Activated CD8-positive, alpha-beta memory T cell treated with anti-CD3 and anti-CD28 coated beads for 24 hours (primary cell): ENCODE data around the gene MDGA2.

Source experiments
- DNase-seq: peaks from one replicate; pipeline ENCODE4 v3.0.0-alpha.2; 2020

The MDGA2 gene

GRCh38 chr14:47471075-47471474 lies 204.3 kb downstream of the MDGA2 start:
- no peak for DNase-seq

DNA sequence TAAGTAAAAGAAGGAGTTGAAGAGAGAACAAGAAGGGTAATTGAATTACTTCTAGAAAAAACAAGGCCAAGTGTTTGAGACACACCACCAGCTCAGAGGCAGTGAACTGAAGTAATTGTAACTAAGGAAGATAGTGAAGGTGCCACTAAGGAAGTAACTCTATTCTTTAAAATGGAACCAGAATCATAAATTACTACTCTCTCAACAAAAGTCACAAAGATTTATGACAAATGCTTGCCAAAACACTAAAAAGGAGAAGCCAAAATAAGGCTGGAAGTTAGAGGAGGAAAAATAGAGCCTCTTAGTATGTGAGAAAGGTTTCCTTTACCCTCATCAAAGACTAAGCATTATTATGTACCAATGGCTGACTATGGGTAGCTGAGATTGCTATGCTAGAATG lies 208.5 kb downstream of the MDGA2 start:
- no peak for DNase-seq

GRCh38 chr14:47454025-47454424 lies 221.4 kb downstream of the MDGA2 start:
- no peak for DNase-seq

- DNase-seq = no peak
Measured at GRCh38 chr14:47447076-47447475, 228.3 kb downstream of the MDGA2 start.

GRCh38 chr14:47442211-47442610 lies 233.2 kb downstream of the MDGA2 start:
- no peak for DNase-seq

DNA sequence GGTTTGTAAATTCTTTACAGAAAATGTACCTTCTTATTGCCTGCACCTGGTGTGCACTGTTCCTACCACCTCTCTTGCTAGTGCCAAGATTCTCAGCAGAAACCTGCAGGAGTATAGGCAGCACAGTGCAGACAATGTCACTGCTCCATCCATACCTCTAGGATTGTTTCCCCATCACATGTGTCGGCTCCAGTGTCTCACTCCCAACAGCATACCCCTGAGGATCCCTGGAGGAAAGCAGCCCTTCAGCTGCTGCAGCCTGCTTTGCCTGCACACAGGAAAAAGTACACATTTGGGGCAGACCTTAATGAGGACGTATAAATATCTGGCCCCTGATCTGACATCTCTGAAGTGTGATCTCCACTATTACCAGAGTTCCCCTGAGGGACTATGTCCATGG lies 235.5 kb downstream of the MDGA2 start:
- DNase-seq = no peak

- no peak for DNase-seq
Measured at GRCh38 chr14:47438650-47439140, 236.7 kb downstream of the MDGA2 start.

DNA sequence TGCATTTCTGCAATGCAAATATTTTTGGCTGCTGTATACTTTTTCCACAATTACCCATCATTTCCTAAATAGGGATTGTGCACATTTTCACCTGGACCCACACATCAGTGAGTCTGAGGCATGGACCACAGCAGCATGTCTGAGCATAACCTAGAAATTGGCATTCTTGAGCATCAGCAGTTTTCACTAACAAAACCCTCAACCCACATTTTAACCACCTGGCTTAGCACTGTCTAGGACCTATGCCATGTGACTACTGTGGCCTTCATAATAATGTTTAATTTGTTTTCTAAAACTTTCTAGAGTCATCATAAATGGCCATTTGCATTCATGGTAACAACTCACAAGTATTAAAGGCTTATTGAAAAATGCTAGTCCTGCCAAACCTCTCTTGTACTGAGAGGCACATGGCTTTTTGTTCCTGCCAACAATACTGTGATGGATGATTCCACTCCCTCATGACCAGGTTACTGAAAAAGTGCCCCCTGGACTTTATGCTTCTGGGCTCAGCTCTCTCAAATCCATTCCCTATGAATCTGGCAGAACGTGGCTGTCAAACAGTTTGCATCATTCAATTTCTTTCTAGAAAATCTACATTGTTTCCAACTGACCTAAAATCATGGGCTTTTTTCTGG lies 240.0 kb downstream of the MDGA2 start:
- no peak for DNase-seq

GRCh38 chr14:47427629-47428028 lies 247.8 kb downstream of the MDGA2 start:
- no peak for DNase-seq

DNA sequence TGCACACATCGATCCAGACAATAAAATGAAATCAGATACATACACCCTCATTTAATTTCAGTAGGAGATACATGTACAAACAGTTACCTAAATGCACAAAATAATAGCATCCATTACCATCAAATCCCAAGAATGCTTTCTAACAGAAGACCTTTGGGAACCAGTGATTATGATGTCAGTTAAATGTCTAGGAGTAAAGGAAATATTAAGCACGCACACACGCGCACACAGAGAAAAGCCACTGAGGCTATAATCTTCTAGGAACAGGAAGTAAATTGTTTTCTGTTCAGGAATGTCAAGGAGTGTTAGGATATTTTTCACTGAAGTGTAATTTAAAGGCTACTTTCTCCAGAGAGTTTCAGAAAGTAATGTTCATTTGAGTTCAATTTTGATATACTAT lies 250.1 kb downstream of the MDGA2 start:
- DNase-seq = no peak

DNA sequence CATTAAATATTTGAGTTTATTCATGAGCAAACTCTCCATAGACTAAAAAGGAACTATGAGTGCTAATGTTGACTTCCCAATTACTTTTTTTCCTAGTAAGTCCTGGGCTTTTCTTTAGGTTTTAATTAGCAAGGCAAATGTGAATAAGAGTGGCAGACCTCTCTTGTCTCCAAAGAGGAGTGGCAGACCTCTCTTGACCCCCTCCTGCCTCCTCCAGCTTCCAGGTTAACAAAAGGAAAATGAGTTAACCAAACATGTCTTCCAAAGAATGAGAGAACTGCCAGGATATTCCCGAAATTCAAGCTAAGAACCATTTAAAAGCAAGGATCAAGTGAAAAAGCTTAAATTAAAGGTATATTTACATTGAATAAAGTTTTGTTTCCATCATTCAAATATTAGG lies 253.2 kb downstream of the MDGA2 start:
- DNase-seq = no peak

DNA sequence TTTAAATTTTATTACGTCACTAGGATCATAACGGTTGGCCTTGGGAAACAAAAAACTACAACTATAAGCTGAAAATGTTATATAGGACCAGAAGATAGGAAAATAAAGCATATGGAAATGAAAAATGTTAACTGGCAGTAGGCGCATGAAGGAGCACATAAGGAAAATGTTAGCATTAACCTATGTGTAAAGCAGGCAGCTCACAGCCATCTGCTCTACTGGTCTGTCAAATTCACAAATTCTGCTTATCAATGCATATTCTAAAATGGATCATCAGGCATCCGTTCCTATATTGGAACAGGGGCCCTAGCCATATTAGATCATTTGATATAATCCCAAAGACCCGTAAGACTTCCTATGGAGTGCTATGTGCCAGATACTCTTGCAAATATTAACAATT lies 263.9 kb downstream of the MDGA2 start:
- DNase-seq = no peak

DNA sequence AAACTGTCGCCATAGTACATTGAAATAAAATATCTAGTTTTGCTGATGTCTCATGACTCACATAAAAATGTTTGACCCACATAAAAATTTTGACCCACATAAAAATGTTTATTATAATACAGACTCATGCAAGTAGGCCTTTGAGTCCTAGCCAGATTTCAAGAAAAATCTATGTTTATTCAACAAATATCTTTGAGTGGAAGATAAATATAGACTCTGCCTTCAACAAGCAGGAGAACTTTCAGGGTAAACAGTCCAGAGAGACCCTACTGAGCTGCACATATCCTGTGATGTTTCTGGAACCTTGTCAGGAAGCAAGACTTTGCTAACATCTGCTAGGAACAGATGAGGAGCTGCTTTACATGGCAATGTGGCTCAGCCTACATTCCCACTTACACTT lies 283.1 kb downstream of the MDGA2 start:
- no peak for DNase-seq

GRCh38 chr14:47390831-47391504 lies 284.4 kb downstream of the MDGA2 start:
- no peak for DNase-seq

DNA sequence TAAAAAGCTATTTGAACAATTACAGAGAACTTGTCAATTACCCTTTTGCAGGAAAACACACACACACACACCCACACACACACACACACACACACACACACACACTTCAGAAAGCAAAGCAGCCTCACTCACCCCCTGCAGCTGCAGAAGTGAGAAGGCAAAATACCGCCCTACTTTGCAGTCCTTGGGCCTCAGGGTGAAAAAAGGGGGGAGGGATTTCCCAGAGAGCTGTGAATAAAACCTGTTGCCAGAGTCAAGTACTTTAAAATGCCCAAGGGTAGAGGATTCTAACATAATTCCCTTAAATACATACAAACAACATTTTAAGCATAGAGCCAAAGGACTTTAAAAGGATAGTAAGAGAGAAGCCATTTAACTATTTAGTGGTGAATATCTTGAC lies 285.9 kb downstream of the MDGA2 start:
- DNase-seq = no peak

DNA sequence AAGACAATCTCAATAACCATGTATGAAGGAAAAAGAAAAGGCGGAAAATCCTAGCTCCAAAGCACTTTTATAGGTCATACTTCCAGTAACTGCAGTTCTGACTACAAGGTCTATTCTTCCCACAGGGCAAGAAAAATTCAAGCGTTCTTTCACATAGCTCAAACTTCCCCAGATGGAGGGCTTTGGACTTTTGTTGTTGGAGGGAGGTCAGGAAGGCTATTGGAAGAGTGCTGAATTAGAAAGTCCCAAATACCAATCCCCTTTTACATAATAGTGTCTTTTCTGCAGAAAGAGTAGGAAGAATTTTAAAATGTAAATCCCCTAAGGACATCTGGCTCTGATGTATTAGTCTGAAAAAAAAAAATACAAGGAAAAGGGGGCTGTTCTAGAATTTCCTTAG lies 309.4 kb downstream of the MDGA2 start:
- no peak for DNase-seq

DNA sequence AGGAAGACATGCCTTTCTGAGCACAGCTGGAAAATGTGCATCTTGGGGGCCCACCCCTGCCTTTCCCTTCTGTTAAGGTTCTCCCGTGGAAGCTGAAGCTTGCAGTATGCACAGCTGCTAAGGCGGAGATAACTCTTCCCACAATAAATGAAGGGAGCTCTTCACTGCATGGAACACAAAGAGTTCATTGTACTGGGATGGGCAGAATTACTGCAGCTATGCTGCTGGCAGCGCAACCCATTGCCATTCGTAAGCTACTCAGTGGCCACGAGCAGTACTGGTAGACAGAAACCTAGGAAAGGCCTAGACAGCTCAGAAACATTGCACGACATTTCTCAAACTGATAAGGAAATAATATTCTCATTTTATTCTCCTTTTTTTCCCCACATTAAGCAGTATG lies 310.2 kb downstream of the MDGA2 start:
- no peak for DNase-seq

GRCh38 chr14:47353186-47353585 lies 322.2 kb downstream of the MDGA2 start:
- DNase-seq = no peak

- no peak for DNase-seq
Measured at GRCh38 chr14:47346849-47347248, 328.6 kb downstream of the MDGA2 start.

GRCh38 chr14:47345016-47345415 lies 330.4 kb downstream of the MDGA2 start:
- no peak for DNase-seq

GRCh38 chr14:47332939-47333338 lies 342.5 kb downstream of the MDGA2 start:
- no peak for DNase-seq

DNA sequence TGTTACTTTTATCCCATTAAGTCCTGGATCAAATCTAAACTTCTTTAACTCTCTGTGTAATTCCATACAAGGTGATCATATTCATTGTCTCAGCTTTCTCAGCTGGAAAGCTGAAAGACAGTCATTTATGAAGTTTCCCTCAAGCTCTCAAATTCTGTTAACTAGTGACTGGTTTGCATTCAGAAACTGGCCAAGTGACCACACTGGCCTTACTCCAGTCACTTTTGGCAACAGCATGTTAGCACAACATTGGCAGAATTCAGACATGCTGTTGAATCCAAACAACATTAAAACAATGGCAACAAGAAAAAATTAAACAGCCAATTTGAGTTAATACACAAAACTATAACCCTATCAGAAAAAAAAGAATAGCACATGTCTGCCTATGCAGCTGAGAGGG lies 343.3 kb downstream of the MDGA2 start:
- DNase-seq = no peak

DNA sequence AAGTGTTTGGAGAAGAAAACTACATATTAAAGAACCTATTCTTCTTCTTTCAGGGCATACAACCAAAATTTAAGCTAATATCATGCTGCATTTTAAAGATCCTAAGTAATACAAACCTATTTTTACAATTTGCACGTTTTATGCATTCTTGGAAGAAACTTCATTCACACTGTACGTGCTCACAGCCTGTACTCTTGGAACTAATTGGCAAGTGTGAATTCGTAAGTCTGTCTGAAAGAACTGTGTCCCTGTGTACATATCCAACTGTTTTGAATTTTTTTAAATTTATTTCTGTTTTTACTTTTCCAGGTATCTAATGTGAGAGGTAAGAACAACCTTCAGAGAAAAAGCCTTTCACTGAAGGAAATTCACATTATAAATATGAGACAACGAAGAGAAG lies 347.0 kb downstream of the MDGA2 start:
- no peak for DNase-seq

DNA sequence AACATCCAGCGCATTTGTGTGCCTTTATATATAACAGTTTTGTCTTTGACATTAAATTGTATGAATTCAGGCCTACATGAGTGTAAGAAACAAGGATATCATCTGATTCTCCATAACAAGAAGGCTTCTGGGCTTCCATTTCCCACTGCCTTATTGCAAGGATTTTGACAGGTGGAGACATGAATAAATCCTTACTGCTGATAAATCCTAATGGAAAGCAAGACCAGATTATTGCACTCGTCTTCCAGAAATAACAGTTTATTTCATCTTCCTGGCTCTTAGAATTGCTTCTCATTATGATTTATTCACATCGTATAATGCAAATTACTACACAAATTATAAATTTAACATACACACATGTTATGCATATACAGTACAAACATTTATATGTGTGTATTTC lies 348.1 kb downstream of the MDGA2 start:
- DNase-seq = no peak

- DNase-seq = no peak
Measured at GRCh38 chr14:47322751-47323150, 352.7 kb downstream of the MDGA2 start.
